H9 (cell line): ENCODE results near the gene ABHD12. TPM values are rescaled to one million over a fixed set of nuclear protein-coding genes. Genes with fewer than 3 reads are reported as not detected.

Experiments
- DNase-seq: peaks from one replicate; pipeline ENCODE4 v3.0.0-alpha.2; 2017
- H2AFZ ChIP-seq: one replicate; pipeline ENCODE4 v1.6.1; 2013; ENCODE audit warnings: mild to moderate bottlenecking, low read length, control low read depth, moderate library complexity
- H2AK5ac ChIP-seq: 2 replicates; pipeline ENCODE4 v1.6.1; 2013; ENCODE audit warnings: low read length, control low read depth, mixed read lengths; ENCODE audit not compliant: insufficient read length
- H2BK120ac ChIP-seq: one replicate; pipeline ENCODE4 v1.6.1; 2013; ENCODE audit warnings: low read depth, mild to moderate bottlenecking, low read length, control low read depth, inconsistent platforms; ENCODE audit not compliant: poor library complexity, severe bottlenecking
- H2BK12ac ChIP-seq: 2 replicates; pipeline ENCODE4 v1.6.1; 2013; ENCODE audit warnings: low read length, control low read depth, mixed read lengths, low read depth; ENCODE audit not compliant: insufficient read length
- H2BK15ac ChIP-seq: 2 replicates; pipeline ENCODE4 v1.6.1; 2013; ENCODE audit warnings: low read depth, low read length, control low read depth
- H2BK20ac ChIP-seq: one replicate; pipeline ENCODE4 v1.6.1; 2013; ENCODE audit warnings: low read depth, mild to moderate bottlenecking, low read length, control low read depth, inconsistent platforms; ENCODE audit not compliant: poor library complexity, severe bottlenecking
- H2BK5ac ChIP-seq: 2 replicates; pipeline ENCODE4 v1.6.1; 2013; ENCODE audit warnings: low read length, control low read depth, mixed read lengths; ENCODE audit not compliant: insufficient read length
- H3K14ac ChIP-seq: 2 replicates; pipeline ENCODE4 v1.6.1; 2013; ENCODE audit warnings: low read length, control low read depth; ENCODE audit not compliant: insufficient read depth
- H3K18ac ChIP-seq: 2 replicates; pipeline ENCODE4 v1.6.1; 2013; ENCODE audit warnings: low read depth, mild to moderate bottlenecking, mixed read lengths, low read length, control low read depth; ENCODE audit not compliant: insufficient read length
- H3K23ac ChIP-seq: 2 replicates; pipeline ENCODE4 v1.6.1; 2013; ENCODE audit warnings: low read length, control low read depth, mixed read lengths, low read depth; ENCODE audit not compliant: insufficient read length
- H3K23me2 ChIP-seq: 2 replicates; pipeline ENCODE4 v1.6.1; 2013; ENCODE audit warnings: low read depth, mild to moderate bottlenecking, mixed read lengths, low read length, control low read depth; ENCODE audit not compliant: insufficient read length, poor library complexity, severe bottlenecking
- H3K27ac ChIP-seq: 2 replicates; pipeline ENCODE4 v1.5.1; 2013; ENCODE audit warnings: low read length, control low read depth, mixed read lengths, low read depth; ENCODE audit not compliant: insufficient read length
- H3K27me3 ChIP-seq: 2 replicates; pipeline ENCODE4 v1.6.1; 2013; ENCODE audit warnings: low read length, control low read depth, inconsistent platforms; ENCODE audit not compliant: insufficient read depth
- H3K4ac ChIP-seq: 2 replicates; pipeline ENCODE4 v1.6.1; 2013; ENCODE audit warnings: low read depth, mild to moderate bottlenecking, control low read depth, inconsistent platforms, low read length, moderate library complexity
- H3K4me1 ChIP-seq: 2 replicates; pipeline ENCODE4 v1.6.1; 2013; ENCODE audit warnings: low read length, control low read depth, inconsistent platforms; ENCODE audit not compliant: insufficient read depth
- H3K4me2 ChIP-seq: 2 replicates; pipeline ENCODE4 v1.6.1; 2013; ENCODE audit warnings: low read length, control low read depth, mixed read lengths; ENCODE audit not compliant: insufficient read length, insufficient read depth
- H3K56ac ChIP-seq: 2 replicates; pipeline ENCODE4 v1.6.1; 2013; ENCODE audit warnings: low read depth, mild to moderate bottlenecking, mixed read lengths, low read length, control low read depth; ENCODE audit not compliant: insufficient read length
- H3K79me1 ChIP-seq: 2 replicates; pipeline ENCODE4 v1.6.1; 2013; ENCODE audit warnings: low read depth, mild to moderate bottlenecking, moderate library complexity, low read length, control low read depth, inconsistent platforms; ENCODE audit not compliant: insufficient read depth, poor library complexity, severe bottlenecking
- H3K79me2 ChIP-seq: 2 replicates; pipeline ENCODE4 v1.6.1; 2013; ENCODE audit warnings: low read length, control low read depth, inconsistent platforms; ENCODE audit not compliant: insufficient read depth
- H3K9ac ChIP-seq: 2 replicates; pipeline ENCODE4 v1.6.1; 2013; ENCODE audit warnings: low read length, control low read depth, mixed read lengths; ENCODE audit not compliant: insufficient read length; ENCODE audit errors: extremely low read depth
- H3K9me3 ChIP-seq: one replicate; pipeline ENCODE4 v1.6.1; 2013; ENCODE audit warnings: low read depth, low read length, inconsistent platforms; ENCODE audit not compliant: control insufficient read depth
- H3T11ph ChIP-seq: one replicate; pipeline ENCODE4 v1.6.1; 2013; ENCODE audit warnings: mild to moderate bottlenecking, low read length, control low read depth, inconsistent platforms
- H4K20me1 ChIP-seq: one replicate; pipeline ENCODE4 v1.6.1; 2013; ENCODE audit not compliant: control insufficient read depth, insufficient read length, insufficient read depth
- H4K5ac ChIP-seq: 2 replicates; pipeline ENCODE4 v1.6.1; 2013; ENCODE audit warnings: low read depth, mild to moderate bottlenecking, mixed read lengths, low read length, control low read depth; ENCODE audit not compliant: insufficient read length
- H4K8ac ChIP-seq: replicated peaks from 2 replicates; pipeline ENCODE4 v1.6.1; 2013; ENCODE audit warnings: low read length, control low read depth, mixed read lengths, low read depth; ENCODE audit not compliant: insufficient read length
- H4K91ac ChIP-seq: 2 replicates; pipeline ENCODE4 v1.6.1; 2013; ENCODE audit warnings: low read depth, mild to moderate bottlenecking, moderate library complexity, mixed read lengths, low read length, control low read depth; ENCODE audit not compliant: insufficient read length
- H3K27ac Mint-ChIP-seq, 3 experiments: 2 replicates in 2 of 3; 3 replicates in 1 of 3; pipeline ENCODE4 v1.8.0; 2020 to 2021; ENCODE audit warnings: mixed read lengths in 3 of 3, mild to moderate bottlenecking in 1 of 3, moderate library complexity in 1 of 3
- H3K27me3 Mint-ChIP-seq: 2 replicates; pipeline ENCODE4 v1.8.0; 2021; ENCODE audit warnings: low read depth, mild to moderate bottlenecking, moderate library complexity, mixed read lengths
- H3K36me3 Mint-ChIP-seq, 3 experiments: 2 replicates in 2 of 3; 3 replicates in 1 of 3; pipeline ENCODE4 v1.8.0; 2020 to 2021; ENCODE audit warnings: low read depth in 3 of 3, mixed read lengths in 3 of 3; ENCODE audit not compliant: insufficient read depth in 1 of 3
- H3K4me1 Mint-ChIP-seq, 2 experiments: 2 replicates each; pipeline ENCODE4 v1.8.0; 2020; ENCODE audit warnings: mixed read lengths in 2 of 2
- H3K4me3 Mint-ChIP-seq, 2 experiments: 2 replicates in 1 of 2; 3 replicates in 1 of 2; pipeline ENCODE4 v1.8.0; 2020 to 2021; ENCODE audit warnings: mild to moderate bottlenecking in 2 of 2, mixed read lengths in 2 of 2, moderate library complexity in 1 of 2
- H3K9me3 Mint-ChIP-seq, 2 experiments: 2 replicates in 1 of 2; 3 replicates in 1 of 2; pipeline ENCODE4 v1.8.0; 2020; ENCODE audit warnings: mild to moderate bottlenecking in 2 of 2, mixed read lengths in 2 of 2, moderate library complexity in 1 of 2
- CTCF ChIP-seq: fragments of 200-600 bp; sonication (generic); conservative IDR thresholded peaks from 3 replicates; pipeline ENCODE4 v1.8.0; 2021; ENCODE audit warnings: antibody characterized with exemption, mild to moderate bottlenecking
- WGBS: extraction: QIAGEN DNeasy Blood & Tissue Kit; methylation state at CpG from one replicate; pipeline ENCODE4 v1.1.7; 2013; ENCODE audit warnings: missing lambda C conversion rate, low lambda C conversion rate, mixed read lengths; ENCODE audit not compliant: insufficient read length; ENCODE audit errors: extremely low coverage; 5-methylcytosine and 5-hydroxymethylcytosine counted together
- total RNA-seq: library from RNA; stranded (reverse); gene quantifications from 2 replicates; pipeline ENCODE4 v1.2.1, GENCODE V29; 2021

ABHD12 gene
- total RNA-seq, 1 experiment from 2014 or later: 54.4 TPM

- Histone ChIP-seq H3K79me1 (peaks cover 15% of the 10 kb centered on the region), H3T11ph (no peak overlapping the region), H3K23ac (no peak overlapping the region), H3K9me3 (no peaks in the 10 kb centered on the region), H4K20me1 (no peaks in the 10 kb centered on the region), H2AFZ (no peak overlapping the region), H4K8ac (no peak overlapping the region), H3K27me3 (no peaks in the 10 kb centered on the region), H3K14ac (peak overlapping the region; percentile 64), H4K91ac (peak overlapping the region; percentile 37), H2AK5ac (no peak overlapping the region), H2BK20ac (no peak overlapping the region), H3K23me2 (no peaks in the 10 kb centered on the region), H3K4me2 (peak overlapping the region; percentile 18), H3K18ac (no peak overlapping the region), H3K27ac (peak overlapping the region; percentile 62), H2BK5ac (no peak overlapping the region), H2BK12ac (no peak overlapping the region), H2BK15ac (no peak overlapping the region), H2BK120ac (no peak overlapping the region), H4K5ac (no peak overlapping the region), H3K4ac (no peak overlapping the region), H3K9ac (no peak overlapping the region), H3K79me2 (peaks cover 9% of the 10 kb centered on the region; the same call in 1 of the 2 replicates), H3K4me1 (peaks cover 33% of the 10 kb centered on the region), H3K56ac (no peak overlapping the region)
- H3K4me1 Mint-ChIP-seq: peaks cover 62 to 64% of the 10 kb centered on the region in 2 experiments
- WGBS: no CpG with 5 or more reads among the region's 10 CpGs
- no peaks in the 10 kb centered on the region for H3K9me3 Mint-ChIP-seq
- peak overlapping the region; percentile 89 to 95 (median 91) for H3K27ac Mint-ChIP-seq
- no peaks in the 10 kb centered on the region for H3K27me3 Mint-ChIP-seq
- peak; percentile 86 for DNase-seq
- no peaks in the 10 kb centered on the region for H3K36me3 Mint-ChIP-seq
- TF ChIP-seq CTCF: no peak
- H3K4me3 Mint-ChIP-seq: peak overlapping the region; percentile 5 to 7; a peak in 3 of 5 replicates
Measured at GRCh38 chr20:25356271-25356933, 34.2 kb downstream of the ABHD12 start.
